MCF 10A (cell line): ENCODE measurements around the gene RYR1. TPM values are rescaled to one million over a fixed set of nuclear protein-coding genes. Genes with fewer than 3 reads are reported as not detected.
A peak's percentile ranks its signal among the peaks of the same experiment; 100 is the strongest.
"Not testable (repeated sequence)": the region's sequence is repeated elsewhere in the genome, so short reads cannot be mapped to it uniquely, and the experiment has no call there.

Experiments
- BruUV-seq: library from RNA; stranded (reverse); fragments of 400-500 nt; replicated peaks from 2 replicates; lab custom pipeline; 2021; lab: Mats Ljungman, UMichigan
- CTCF ChIA-PET: fragments of 300-600 bp; sonication (Branson Sonifier 250); formaldehyde crosslinking; extraction: SDS; loops from one replicate; lab custom pipeline; 2021; ENCODE audit warnings: antibody characterized with exemption, inconsistent platforms; lab: Yijun Ruan, JAX
- POLR2A ChIA-PET: fragments of 300-600, 350-650 bp; sonication (Branson Sonifier 250); formaldehyde crosslinking; extraction: SDS; loops from one replicate; lab custom pipeline; 2020; ENCODE audit warnings: antibody characterized with exemption, inconsistent platforms; lab: Yijun Ruan, JAX
- DNase-seq: peaks from one replicate; pipeline ENCODE4 v3.0.0-alpha.2; 2018; ENCODE audit not compliant: unreplicated experiment
- H3K27ac Mint-ChIP-seq: one replicate; pipeline ENCODE4 v1.8.0; 2022; ENCODE audit warnings: mild to moderate bottlenecking, low read depth, mixed read lengths; ENCODE audit not compliant: unreplicated experiment
- H3K27me3 Mint-ChIP-seq: one replicate; pipeline ENCODE4 v1.8.0; 2022; ENCODE audit warnings: mixed read lengths; ENCODE audit not compliant: insufficient read depth, unreplicated experiment
- H3K36me3 Mint-ChIP-seq: one replicate; pipeline ENCODE4 v1.8.0; 2022; ENCODE audit warnings: mild to moderate bottlenecking, moderate library complexity, mixed read lengths; ENCODE audit not compliant: insufficient read depth, unreplicated experiment
- H3K4me1 Mint-ChIP-seq: one replicate; pipeline ENCODE4 v1.8.0; 2022; ENCODE audit warnings: mixed read lengths; ENCODE audit not compliant: insufficient read depth, unreplicated experiment
- H3K4me3 Mint-ChIP-seq: one replicate; pipeline ENCODE4 v1.8.0; 2022; ENCODE audit warnings: mild to moderate bottlenecking, moderate library complexity, mixed read lengths; ENCODE audit not compliant: unreplicated experiment
- H3K9me3 Mint-ChIP-seq: one replicate; pipeline ENCODE4 v1.8.0; 2022; ENCODE audit warnings: mixed read lengths; ENCODE audit not compliant: unreplicated experiment
- CTCF ChIP-seq: fragments of 200-600 bp; IDR thresholded peaks from one replicate; pipeline ENCODE4 v1.8.0; 2022; ENCODE audit warnings: antibody characterized with exemption, mild to moderate bottlenecking; ENCODE audit not compliant: unreplicated experiment
- intact Hi-C: fragments of 100-400 bp; cut with micrococcal nuclease; formaldehyde crosslinking; loops from 2 replicates; pipeline ENCODE4 v1.14.1; 2022
- total RNA-seq: library from RNA; stranded (reverse); gene quantifications from 2 replicates; pipeline ENCODE4 v1.2.3, GENCODE V29; 2022

RYR1 gene
- total RNA-seq, 1 experiment from 2014 or later = 0.28 TPM

DNA sequence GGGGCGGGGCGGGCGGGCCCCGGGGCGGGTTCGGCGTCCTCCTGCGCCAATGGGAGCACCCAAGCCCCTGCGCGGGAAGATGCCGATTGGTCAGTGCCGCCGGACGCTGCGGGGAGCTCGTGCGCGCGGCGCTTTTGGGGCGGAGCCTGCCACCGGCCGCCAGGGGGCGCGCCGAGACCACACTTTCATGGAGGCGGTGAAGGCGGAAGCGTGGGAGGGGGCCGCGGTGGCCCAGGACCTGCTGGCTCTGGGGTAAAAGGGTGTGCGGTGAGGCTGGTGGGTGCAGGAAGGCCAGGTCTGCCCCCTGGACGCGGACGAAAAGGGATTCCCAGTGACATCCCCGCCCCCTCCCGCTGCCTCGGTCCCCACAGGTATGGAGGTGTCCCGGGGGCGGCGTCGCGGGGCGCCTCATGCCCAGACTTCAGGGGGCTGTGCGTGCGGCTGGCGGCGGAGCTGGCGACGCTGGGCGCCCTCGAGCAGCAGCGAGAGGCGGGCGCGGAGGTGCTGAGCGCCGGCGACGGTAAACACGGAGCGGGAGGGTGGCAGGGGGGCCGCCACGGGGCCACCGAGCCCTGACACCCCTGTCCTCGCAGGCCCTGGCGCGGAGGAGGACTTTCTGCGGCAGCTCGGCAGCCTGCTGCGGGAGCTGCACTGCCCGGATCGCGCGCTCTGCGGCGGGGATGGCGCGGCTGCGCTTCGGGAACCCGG is 30.4 kb upstream of the RYR1 start, which contains the start of gene FAM98C:
FAM98C (plus strand) TSS at position 127 of the 708 bp plus-strand sequence; CDS start at position 188, 61 bp downstream.
- Mint-ChIP-seq H3K27me3 (no peaks in the 10 kb centered on the region), H3K4me1 (no peaks in the 10 kb centered on the region), H3K36me3 (peaks cover 14% of the 10 kb centered on the region), H3K4me3 (peak within 1 kb of the TSS; percentile 90), H3K27ac (peak within 1 kb of the TSS; percentile 95), H3K9me3 (no peaks in the 10 kb centered on the region)
- intact Hi-C loops = loop anchor here (1.0 to 10.0 kb wide), 6 partner anchors 14 to 550 kb away; partner anchors contain the start of genes MRPS12 and SARS2
- DNase-seq = peak; percentile 98
- CTCF ChIA-PET = interaction anchor here (0.5 to 2.4 kb wide), 46 partner anchors 9 to 1754 kb away, joined by 3 to 15 read pairs (median 4); partner anchors contain the start of genes ECH1, MRPS12, PSMD8 and SARS2
- peak; percentile 96 for TF ChIP-seq CTCF
- no TSS peak for BruUV-seq
- POLR2A ChIA-PET = interaction anchor here (0.6 to 2.8 kb wide), 22 partner anchors 11 to 1185 kb away, joined by 3 to 17 read pairs (median 3); partner anchors contain the start of genes ECH1, GGN, MRPS12 and NFKBIB

DNA sequence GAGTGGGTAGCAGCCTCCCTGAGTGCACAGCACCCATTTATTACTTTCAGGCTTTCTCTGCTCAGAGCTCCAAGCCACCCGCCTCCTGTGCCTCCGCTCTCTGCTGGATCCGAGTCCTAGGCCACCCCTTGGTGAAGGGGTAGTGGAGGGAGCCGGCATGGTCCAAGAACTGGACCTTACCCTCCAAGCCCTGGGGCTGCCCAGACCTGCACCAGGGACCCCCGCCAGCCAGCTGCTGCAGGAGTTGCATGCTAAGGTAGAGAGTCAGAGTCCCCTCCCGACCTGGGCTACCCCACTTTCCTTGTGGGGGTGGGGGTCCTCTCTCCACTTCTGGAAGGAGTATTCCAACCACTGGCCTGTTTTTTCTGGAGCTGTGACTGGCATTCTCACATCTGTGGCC is 28.6 kb upstream of the RYR1 start:
- no peak overlapping the region for H3K4me3 Mint-ChIP-seq
- BruUV-seq = no TSS peak
- H3K36me3 Mint-ChIP-seq = peaks cover 15% of the 10 kb centered on the region
- intact Hi-C loops = loop anchor here (10.0 kb wide), 1 partner anchor 160 kb away; no protein-coding TSS in a partner anchor
- H3K27me3 Mint-ChIP-seq = no peaks in the 10 kb centered on the region
- ChIA-PET CTCF (interaction anchor here (0.6 to 1.4 kb wide), 6 partner anchors 9 to 529 kb away, joined by 3 to 5 read pairs (median 3); partner anchors contain the start of genes MRPS12 and SARS2), POLR2A (interaction anchor here (0.6 to 0.8 kb wide), 2 partner anchors 448 to 1998 kb away, joined by 3 to 4 read pairs; no protein-coding TSS in a partner anchor)
- H3K4me1 Mint-ChIP-seq = no peaks in the 10 kb centered on the region
- H3K9me3 Mint-ChIP-seq = no peaks in the 10 kb centered on the region
- no peak for TF ChIP-seq CTCF
- DNase-seq = no peak
- no peak overlapping the region for H3K27ac Mint-ChIP-seq

DNA sequence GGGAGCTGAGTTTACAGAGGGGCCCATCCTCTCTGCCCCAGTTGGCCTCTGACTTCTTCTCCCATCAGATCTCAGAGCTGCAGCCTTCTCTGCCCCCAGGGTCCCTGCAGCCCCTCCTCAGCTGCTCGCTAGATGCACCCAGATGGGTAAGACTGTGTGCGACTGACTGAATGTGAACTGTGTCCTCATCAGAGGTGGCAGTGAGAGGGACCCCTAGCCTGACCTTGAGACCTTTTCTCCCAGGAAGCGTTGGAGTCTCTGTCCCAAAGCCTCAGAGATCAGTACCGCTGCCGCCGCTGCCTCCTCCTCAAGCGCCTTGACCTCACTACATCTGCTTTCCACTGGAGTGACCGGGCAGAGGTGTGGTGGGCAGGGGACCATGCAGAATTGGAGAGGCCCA is 28.2 kb upstream of the RYR1 start:
- no TSS peak for BruUV-seq
- intact Hi-C loops = loop anchor here (10.0 kb wide), 1 partner anchor 160 kb away; no protein-coding TSS in a partner anchor
- H3K36me3 Mint-ChIP-seq = peaks cover 15% of the 10 kb centered on the region
- TF ChIP-seq CTCF = no peak
- no peak overlapping the region for H3K4me3 Mint-ChIP-seq
- H3K4me1 Mint-ChIP-seq = no peaks in the 10 kb centered on the region
- ChIA-PET POLR2A (interaction anchor here (0.6 kb wide), 1 partner anchor 1998 kb away, joined by 3 read pairs; no protein-coding TSS in a partner anchor), CTCF (interaction anchor here (0.6 to 1.3 kb wide), 4 partner anchors 9 to 528 kb away, joined by 3 read pairs; no protein-coding TSS in a partner anchor)
- no peaks in the 10 kb centered on the region for H3K27me3 Mint-ChIP-seq
- H3K27ac Mint-ChIP-seq = no peak overlapping the region
- H3K9me3 Mint-ChIP-seq = no peaks in the 10 kb centered on the region
- DNase-seq = no peak

GRCh38 chr19:38409631-38410133 is 23.8 kb upstream of the RYR1 start:
- BruUV-seq = no TSS peak
- POLR2A ChIA-PET = no interaction called here
- no peak for TF ChIP-seq CTCF
- Mint-ChIP-seq H3K4me1 (peaks cover 10% of the 10 kb centered on the region), H3K27me3 (no peaks in the 10 kb centered on the region), H3K27ac (no peak overlapping the region), H3K4me3 (no peak overlapping the region), H3K9me3 (no peaks in the 10 kb centered on the region), H3K36me3 (peaks cover 15% of the 10 kb centered on the region)
- peak; percentile 32 for DNase-seq
- intact Hi-C loops = loop anchor here (10.0 kb wide), 1 partner anchor 165 kb away; no protein-coding TSS in a partner anchor
- CTCF ChIA-PET = interaction anchor here (0.6 to 0.8 kb wide), 2 partner anchors 320 to 476 kb away, joined by 3 read pairs; no protein-coding TSS in a partner anchor

- H3K27me3 Mint-ChIP-seq, intact Hi-C loops, H3K9me3 Mint-ChIP-seq, H3K27ac Mint-ChIP-seq, DNase-seq, POLR2A ChIA-PET, BruUV-seq, CTCF ChIA-PET, H3K4me3 Mint-ChIP-seq, H3K4me1 Mint-ChIP-seq: not testable (repeated sequence)
- H3K36me3 Mint-ChIP-seq = peaks cover 15% of the 10 kb centered on the region
Measured at GRCh38 chr19:38410407-38410806, 23.1 kb upstream of the RYR1 start.
